Panc1 (cell line): ENCODE results near the gene MCCC1. TPM values are rescaled to one million over a fixed set of nuclear protein-coding genes. Genes with fewer than 3 reads are reported as not detected.
A peak's percentile ranks its signal among the peaks of the same experiment; 100 is the strongest.

ENCODE experiments used
- ATAC-seq: fragments of 200-7000 bp; cut with Tn5 transposase; 2 replicates; pipeline ENCODE4 v1.9.1; 2020; ENCODE audit warnings: mild to moderate bottlenecking, moderate library complexity
- BruUV-seq: library from RNA; stranded (reverse); fragments of 400-500 nt; replicated peaks from 2 replicates; lab custom pipeline; 2021; lab: Mats Ljungman, UMichigan
- CTCF ChIA-PET: fragments of 300-600 bp; sonication (Branson Sonifier 250); formaldehyde crosslinking; loops from one replicate; lab custom pipeline; 2022; ENCODE audit warnings: antibody characterized with exemption; lab: Charles Lee
- POLR2A ChIA-PET: fragments of 300-600 bp; sonication (Branson Sonifier 250); formaldehyde crosslinking; loops from one replicate; lab custom pipeline; 2022; ENCODE audit warnings: antibody characterized with exemption; lab: Charles Lee
- DNase-seq: peaks from one replicate; pipeline ENCODE4 v3.0.0-alpha.2; 2010; ENCODE audit warnings: low read depth, low spot score
- H3K27ac ChIP-seq: 2 replicates; pipeline ENCODE4 v1.5.1; 2011; ENCODE audit warnings: mild to moderate bottlenecking, low read length, inconsistent platforms
- H3K27me3 ChIP-seq: fragments of 200-500 bp; sonication (Bioruptor generic); 2 replicates; pipeline ENCODE4 v1.6.0; 2014; ENCODE audit warnings: low read length, inconsistent platforms; ENCODE audit not compliant: control insufficient read depth, insufficient read depth
- H3K36me3 ChIP-seq: fragments of 200-500 bp; sonication (Bioruptor generic); 2 replicates; pipeline ENCODE4 v1.5.1; 2014; ENCODE audit warnings: inconsistent platforms, mild to moderate bottlenecking, low read length, moderate library complexity; ENCODE audit not compliant: control insufficient read depth, insufficient read depth
- H3K4me1 ChIP-seq: 2 replicates; pipeline ENCODE4 v1.5.1; 2011; ENCODE audit warnings: inconsistent platforms, mild to moderate bottlenecking, low read length, moderate library complexity; ENCODE audit not compliant: control insufficient read depth, insufficient read depth
- H3K4me3 ChIP-seq, 2 experiments: 2 replicates each; pipeline ENCODE4 v1.5.1; 2011 to 2012; ENCODE audit warnings: low read depth in 2 of 2, low read length in 2 of 2, mild to moderate bottlenecking in 2 of 2, inconsistent platforms in 1 of 2, moderate library complexity in 1 of 2
- H3K9me3 ChIP-seq: fragments of 200-500 bp; sonication (Bioruptor generic); 2 replicates; pipeline ENCODE4 v1.5.1; 2014; ENCODE audit warnings: low read depth, mild to moderate bottlenecking, inconsistent platforms, low read length, moderate library complexity; ENCODE audit not compliant: control insufficient read depth, insufficient read depth
- POLR2AphosphoS5 ChIP-seq: IDR thresholded peaks from 2 replicates; pipeline ENCODE4 v1.6.1; 2012; ENCODE audit warnings: mild to moderate bottlenecking, low read depth, low read length, moderate library complexity
- REST ChIP-seq, 2 experiments: IDR thresholded peaks; 2 replicates each; pipeline ENCODE4 v1.6.1; 2011 to 2012; ENCODE audit warnings: low read depth in 2 of 2, control low read depth in 1 of 2, low read length in 1 of 2, mild to moderate bottlenecking in 1 of 2, moderate library complexity in 1 of 2; ENCODE audit not compliant: insufficient read depth in 1 of 2
- SIN3A ChIP-seq: IDR thresholded peaks from 2 replicates; pipeline ENCODE4 v1.6.1; 2012; ENCODE audit warnings: low read depth, mild to moderate bottlenecking, low read length, moderate library complexity, borderline replicate concordance; ENCODE audit not compliant: insufficient read depth
- TCF7L2 ChIP-seq: IDR thresholded peaks from 2 replicates; pipeline ENCODE4 v1.6.1; 2011; ENCODE audit warnings: mild to moderate bottlenecking, low read depth, low read length, inconsistent platforms
- in situ Hi-C: cut with HindIII; loops from 2 replicates; pipeline ENCODE4 v1.10.0; 2016; ENCODE audit warnings: low sequenced_read_pairs, low pct_unique_long_range_greater_than_20kb
- intact Hi-C: fragments of 100-400 bp; cut with micrococcal nuclease; formaldehyde crosslinking; loops from one replicate; pipeline ENCODE4 v1.10.0; 2022; ENCODE audit not compliant: unreplicated experiment
- total RNA-seq: library from RNA; stranded (reverse); gene quantifications from one replicate; pipeline ENCODE4 v1.2.1, GENCODE V29; 2021; ENCODE audit not compliant: unreplicated experiment
- TF ChIP-seq, protein P1 (sequence below): fragments of 450-650 bp; IDR thresholded peaks from 2 replicates; pipeline ENCODE4 v1.5.1; 2017; ENCODE audit warnings: mild to moderate bottlenecking

MCCC1 gene
- total RNA-seq, 1 experiment from 2014 or later = 24.2 TPM

- Histone ChIP-seq H3K27me3 (no peaks in the 10 kb centered on the region), H3K36me3 (no peaks in the 10 kb centered on the region), H3K9me3 (no peaks in the 10 kb centered on the region), H3K4me3 (peak overlapping the region; percentile 90 to 91), H3K4me1 (peaks cover 17% of the 10 kb centered on the region), H3K27ac (peak overlapping the region; percentile 90)
- POLR2A ChIA-PET = no interaction called here
- BruUV-seq = no TSS peak
- CTCF ChIA-PET = no interaction called here
- ATAC-seq (peak; percentile 40), DNase-seq (no peak)
- in situ Hi-C loops = no loop called here
- TF ChIP-seq TCF7L2 (no peak), SIN3A (no peak), REST (IDR thresholded peaks at IDR 0.05; ENCODE audit: insufficient read depth in 1 of 2, low read depth in 2 of 2, low read length in 1 of 2) (no peak), POLR2AphosphoS5 (no peak)
- TF ChIP-seq, protein P1, sequence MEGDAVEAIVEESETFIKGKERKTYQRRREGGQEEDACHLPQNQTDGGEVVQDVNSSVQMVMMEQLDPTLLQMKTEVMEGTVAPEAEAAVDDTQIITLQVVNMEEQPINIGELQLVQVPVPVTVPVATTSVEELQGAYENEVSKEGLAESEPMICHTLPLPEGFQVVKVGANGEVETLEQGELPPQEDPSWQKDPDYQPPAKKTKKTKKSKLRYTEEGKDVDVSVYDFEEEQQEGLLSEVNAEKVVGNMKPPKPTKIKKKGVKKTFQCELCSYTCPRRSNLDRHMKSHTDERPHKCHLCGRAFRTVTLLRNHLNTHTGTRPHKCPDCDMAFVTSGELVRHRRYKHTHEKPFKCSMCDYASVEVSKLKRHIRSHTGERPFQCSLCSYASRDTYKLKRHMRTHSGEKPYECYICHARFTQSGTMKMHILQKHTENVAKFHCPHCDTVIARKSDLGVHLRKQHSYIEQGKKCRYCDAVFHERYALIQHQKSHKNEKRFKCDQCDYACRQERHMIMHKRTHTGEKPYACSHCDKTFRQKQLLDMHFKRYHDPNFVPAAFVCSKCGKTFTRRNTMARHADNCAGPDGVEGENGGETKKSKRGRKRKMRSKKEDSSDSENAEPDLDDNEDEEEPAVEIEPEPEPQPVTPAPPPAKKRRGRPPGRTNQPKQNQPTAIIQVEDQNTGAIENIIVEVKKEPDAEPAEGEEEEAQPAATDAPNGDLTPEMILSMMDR = no peak
- intact Hi-C loops = no loop called here
Observed at GRCh38 chr3:182979674-182980191, 119.6 kb downstream of the MCCC1 start.

DNA sequence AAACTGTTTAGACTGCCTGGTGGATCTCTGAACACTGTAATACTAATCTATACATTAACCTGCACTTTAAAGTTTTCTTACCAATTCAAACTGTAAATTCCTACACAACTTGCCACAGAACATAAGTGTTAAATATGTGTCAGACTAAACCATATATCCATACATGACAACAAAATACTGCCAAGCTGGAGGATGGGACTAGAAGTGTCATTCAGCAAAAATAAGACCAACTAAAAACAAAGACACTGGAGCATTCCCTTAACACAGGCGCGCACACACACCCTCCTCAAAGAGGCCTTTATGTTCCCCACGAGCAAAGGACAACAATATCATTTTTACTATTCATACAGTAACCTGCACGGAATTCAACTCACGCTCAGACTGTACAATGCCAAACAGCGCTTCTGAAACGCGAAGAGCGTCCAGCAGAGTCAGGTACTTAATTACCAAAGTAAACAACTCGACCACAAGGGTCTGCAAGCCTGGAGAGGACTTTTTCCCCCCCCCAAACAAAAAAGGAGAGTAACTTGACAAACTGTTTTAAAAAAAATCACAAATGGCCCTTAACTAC lies 120.1 kb downstream of the MCCC1 start:
- ChIA-PET CTCF (interaction anchor here (0.6 to 0.7 kb wide), 2 partner anchors 13 to 726 kb away, joined by 3 read pairs; no protein-coding TSS in a partner anchor), POLR2A (no interaction called here)
- in situ Hi-C loops = no loop called here
- Histone ChIP-seq H3K36me3 (no peaks in the 10 kb centered on the region), H3K4me1 (peaks cover 17% of the 10 kb centered on the region), H3K9me3 (no peaks in the 10 kb centered on the region), H3K4me3 (peak overlapping the region; percentile 90 to 91), H3K27me3 (no peaks in the 10 kb centered on the region), H3K27ac (peak overlapping the region; percentile 90)
- intact Hi-C loops = no loop called here
- TF ChIP-seq POLR2AphosphoS5 (no peak), REST (IDR thresholded peaks at IDR 0.05; ENCODE audit: insufficient read depth in 1 of 2, low read depth in 2 of 2, low read length in 1 of 2) (no peak)
- TSS peak; percentile 88 for BruUV-seq
- DNase-seq (no peak), ATAC-seq (no peak)
